ENCODE data around the gene SLC12A2. TPM values are rescaled to one million over a fixed set of nuclear protein-coding genes. Genes with fewer than 3 reads are reported as not detected.
A peak's percentile ranks its signal among the peaks of the same experiment; 100 is the strongest.

The SLC12A2 gene
- total RNA-seq, 2 donors from 2014 or later = 51.3 to 195 TPM

DNA sequence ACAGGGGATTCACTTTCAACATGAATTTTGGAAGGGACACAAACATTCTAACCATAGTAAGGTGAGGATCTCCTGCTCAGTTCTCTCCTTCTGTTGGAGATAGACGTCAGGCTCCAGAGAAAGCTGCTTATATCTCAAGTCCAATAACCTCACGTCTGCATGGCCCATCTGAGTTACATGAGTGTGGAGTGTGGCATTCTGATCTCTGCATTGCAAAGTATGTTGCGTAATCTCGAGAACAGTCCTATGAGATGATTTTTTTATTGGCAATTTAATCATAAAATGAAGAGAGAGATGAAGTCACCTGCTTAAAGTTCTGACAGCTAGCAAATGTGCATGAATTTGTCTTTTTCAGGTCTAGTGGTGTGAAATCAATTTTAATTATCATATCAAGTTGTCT is 118.8 kb downstream of the SLC12A2 start:
- Histone ChIP-seq H3K9me3 (no peaks in the 10 kb centered on the region), H3K36me3 (no peaks in the 10 kb centered on the region), H3K27ac (no peak overlapping the region), H3K4me1 (replicated peaks) (no peaks in the 10 kb centered on the region), H3K4me3 (no peak overlapping the region), H3K27me3 (replicated peaks; ENCODE audit: insufficient read depth) (no peaks in the 10 kb centered on the region)
- TF ChIP-seq, protein P1, sequence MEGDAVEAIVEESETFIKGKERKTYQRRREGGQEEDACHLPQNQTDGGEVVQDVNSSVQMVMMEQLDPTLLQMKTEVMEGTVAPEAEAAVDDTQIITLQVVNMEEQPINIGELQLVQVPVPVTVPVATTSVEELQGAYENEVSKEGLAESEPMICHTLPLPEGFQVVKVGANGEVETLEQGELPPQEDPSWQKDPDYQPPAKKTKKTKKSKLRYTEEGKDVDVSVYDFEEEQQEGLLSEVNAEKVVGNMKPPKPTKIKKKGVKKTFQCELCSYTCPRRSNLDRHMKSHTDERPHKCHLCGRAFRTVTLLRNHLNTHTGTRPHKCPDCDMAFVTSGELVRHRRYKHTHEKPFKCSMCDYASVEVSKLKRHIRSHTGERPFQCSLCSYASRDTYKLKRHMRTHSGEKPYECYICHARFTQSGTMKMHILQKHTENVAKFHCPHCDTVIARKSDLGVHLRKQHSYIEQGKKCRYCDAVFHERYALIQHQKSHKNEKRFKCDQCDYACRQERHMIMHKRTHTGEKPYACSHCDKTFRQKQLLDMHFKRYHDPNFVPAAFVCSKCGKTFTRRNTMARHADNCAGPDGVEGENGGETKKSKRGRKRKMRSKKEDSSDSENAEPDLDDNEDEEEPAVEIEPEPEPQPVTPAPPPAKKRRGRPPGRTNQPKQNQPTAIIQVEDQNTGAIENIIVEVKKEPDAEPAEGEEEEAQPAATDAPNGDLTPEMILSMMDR (IDR thresholded peaks at IDR 0.05) = no peak
- intact Hi-C loops (cut with DNase I) = loop anchor here (5.0 to 10.0 kb wide), 2 partner anchors 328 to 455 kb away; no protein-coding TSS in a partner anchor
- DNase-seq (ENCODE audit: low spot score) = no peak
- WGBS = 64% methylated on average over 4 of the region's 4 CpGs

DNA sequence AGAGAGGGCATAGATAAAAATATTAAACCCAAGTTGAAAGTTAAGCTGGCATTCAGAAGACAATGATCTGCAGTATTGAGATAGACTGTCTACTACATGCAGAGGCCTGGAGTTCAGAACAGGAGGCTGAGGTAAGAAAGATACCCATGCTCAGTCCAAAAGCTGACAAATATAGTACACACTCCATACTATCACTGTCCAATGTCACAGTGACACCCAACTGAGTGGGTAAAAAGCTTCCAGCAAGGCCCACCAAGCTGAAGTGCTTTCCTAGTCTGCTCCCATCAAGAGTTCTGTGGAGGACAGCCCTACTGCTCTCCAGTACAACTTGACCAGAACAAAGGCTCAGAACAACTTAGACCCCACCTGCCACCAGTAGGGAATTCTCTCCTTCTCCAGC is 124.9 kb downstream of the SLC12A2 start:
- DNase-seq (ENCODE audit: low spot score) = no peak
- H3K4me1 ChIP-seq (replicated peaks) = no peaks in the 10 kb centered on the region
- no peak overlapping the region for H3K4me3 ChIP-seq
- no peak for TF ChIP-seq POLR2AphosphoS5 (IDR thresholded peaks at IDR 0.05)
- TF ChIP-seq, protein P1 (IDR thresholded peaks at IDR 0.05) = no peak
- no peaks in the 10 kb centered on the region for H3K36me3 ChIP-seq
- no peaks in the 10 kb centered on the region for H3K9me3 ChIP-seq
- intact Hi-C loops (cut with DNase I) = loop anchor here (10.0 kb wide), 1 partner anchor 334 kb away; no protein-coding TSS in a partner anchor
- H3K27me3 ChIP-seq (replicated peaks; ENCODE audit: insufficient read depth) = no peaks in the 10 kb centered on the region
- no peak overlapping the region for H3K27ac ChIP-seq

DNA sequence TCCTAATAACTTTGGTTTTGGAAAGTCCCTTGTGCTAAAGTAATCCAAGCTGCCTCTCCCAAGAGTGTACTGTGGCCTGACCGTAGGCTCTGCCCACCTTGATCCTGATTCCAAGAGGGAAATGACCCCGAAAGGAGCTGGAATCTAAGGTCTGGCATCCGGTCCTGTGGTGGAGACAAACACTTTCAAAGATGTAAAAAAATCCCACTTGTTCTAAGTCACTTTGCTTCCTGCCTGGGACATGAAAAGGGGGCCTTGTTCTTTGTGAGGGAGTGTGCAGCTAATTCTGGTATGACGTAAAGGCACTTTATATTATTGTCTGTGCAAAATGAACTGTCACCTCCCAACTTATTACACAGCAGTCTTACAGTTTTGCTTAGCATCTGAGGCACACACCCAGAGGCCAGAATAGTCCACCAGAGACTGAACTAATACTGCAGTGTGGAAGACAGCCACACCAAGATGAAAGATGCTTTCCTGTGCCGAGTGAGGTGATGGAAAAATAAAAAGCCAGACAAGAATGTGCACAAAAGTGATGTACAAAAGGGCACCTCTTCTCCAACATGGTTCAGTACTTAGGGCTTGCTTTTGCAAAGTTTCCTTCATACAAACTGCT is 128.7 kb downstream of the SLC12A2 start:
- no peak for DNase-seq (ENCODE audit: low spot score)

DNA sequence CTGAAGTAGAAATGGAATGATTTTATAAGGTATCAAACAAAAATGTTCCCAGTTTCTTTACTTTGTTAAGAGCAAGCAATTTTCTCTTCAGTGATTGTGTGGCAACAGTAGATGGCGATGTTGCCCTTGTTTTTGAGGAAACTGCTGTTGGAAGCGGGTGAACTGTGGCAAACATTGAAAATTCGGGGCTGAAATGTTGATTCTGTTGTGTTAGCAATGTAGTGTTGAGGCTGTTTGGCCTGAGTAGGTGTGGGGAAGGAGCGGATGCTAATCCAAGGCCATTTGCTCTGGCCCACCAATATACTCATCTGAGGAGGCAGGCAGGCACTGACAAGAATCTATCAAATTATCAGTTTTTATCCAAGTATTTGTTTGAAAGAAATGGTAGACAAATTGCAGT is 129.8 kb downstream of the SLC12A2 start:
- Histone ChIP-seq H3K4me1 (replicated peaks) (no peaks in the 10 kb centered on the region), H3K9me3 (no peaks in the 10 kb centered on the region), H3K27ac (no peak overlapping the region), H3K27me3 (replicated peaks; ENCODE audit: insufficient read depth) (no peaks in the 10 kb centered on the region), H3K36me3 (no peaks in the 10 kb centered on the region), H3K4me3 (no peak overlapping the region)
- 9% methylated on average over 4 of the region's 4 CpGs for WGBS
- DNase-seq (ENCODE audit: low spot score) = peak; percentile 58
- intact Hi-C loops (cut with DNase I) = loop anchor here (2.0 to 10.0 kb wide), 3 partner anchors 285 to 1551 kb away; no protein-coding TSS in a partner anchor
- peak; percentile 25 for TF ChIP-seq POLR2AphosphoS5 (IDR thresholded peaks at IDR 0.05)
- TF ChIP-seq POLR2A (IDR thresholded peaks at IDR 0.05) = no peak
- TF ChIP-seq, protein P1 (IDR thresholded peaks at IDR 0.05) = peak in 3 of 4 experiments; percentile 66 to 83 (median 72)

More for the DNA sequence above, 128.7 kb downstream of the SLC12A2 start:
- H3K36me3 ChIP-seq = no peaks in the 10 kb centered on the region
- intact Hi-C loops (cut with DNase I) = loop anchor here (2.0 to 10.0 kb wide), 3 partner anchors 287 to 1553 kb away; no protein-coding TSS in a partner anchor
- H3K27me3 ChIP-seq (replicated peaks; ENCODE audit: insufficient read depth) = no peaks in the 10 kb centered on the region
- no peak overlapping the region for H3K4me3 ChIP-seq
- 79% methylated on average over 5 of the region's 5 CpGs for WGBS
- H3K4me1 ChIP-seq (replicated peaks) = no peaks in the 10 kb centered on the region
- no peaks in the 10 kb centered on the region for H3K9me3 ChIP-seq
- TF ChIP-seq POLR2AphosphoS5 (IDR thresholded peaks at IDR 0.05) (no peak), POLR2A (IDR thresholded peaks at IDR 0.05) (no peak)
- TF ChIP-seq, protein P1 (IDR thresholded peaks at IDR 0.05) = no peak
- H3K27ac ChIP-seq = no peak overlapping the region

DNA sequence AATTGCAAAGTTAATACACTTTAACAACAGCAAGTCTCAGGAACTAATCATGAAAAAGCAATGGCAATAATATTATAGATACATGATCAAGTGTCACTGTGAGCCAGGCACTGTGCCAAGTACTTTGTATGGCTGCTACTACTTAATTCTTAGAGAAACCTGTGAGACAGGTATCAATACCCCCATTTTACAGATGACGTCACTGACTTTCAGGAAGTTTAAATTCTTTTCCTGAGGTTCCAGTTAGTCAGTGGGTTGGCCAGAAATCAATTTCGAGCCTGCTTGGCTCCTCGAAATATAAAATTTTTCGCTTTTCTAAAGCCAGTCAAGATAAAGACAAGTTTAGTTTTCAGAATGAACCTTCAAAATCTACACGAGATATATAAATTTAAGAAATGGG is 130.3 kb downstream of the SLC12A2 start:
- Histone ChIP-seq H3K4me1 (replicated peaks) (no peaks in the 10 kb centered on the region), H3K4me3 (no peak overlapping the region), H3K27ac (no peak overlapping the region), H3K36me3 (no peaks in the 10 kb centered on the region), H3K9me3 (no peaks in the 10 kb centered on the region), H3K27me3 (replicated peaks; ENCODE audit: insufficient read depth) (no peaks in the 10 kb centered on the region)
- no peak for DNase-seq (ENCODE audit: low spot score)
- 82% methylated on average over 5 of the region's 5 CpGs for WGBS
- intact Hi-C loops (cut with DNase I) = loop anchor here (2.0 to 10.0 kb wide), 3 partner anchors 285 to 1551 kb away; no protein-coding TSS in a partner anchor
- no peak for TF ChIP-seq POLR2AphosphoS5 (IDR thresholded peaks at IDR 0.05)
- TF ChIP-seq, protein P1 (IDR thresholded peaks at IDR 0.05) = no peak
- no peak for TF ChIP-seq POLR2A (IDR thresholded peaks at IDR 0.05)

All from prostate gland (tissue), 2 donors.